Cerebellar cortex (tissue), 1 donor: ENCODE data around the gene LGSN.
"Not testable (repeated sequence)": the region's sequence is repeated elsewhere in the genome, so short reads cannot be mapped to it uniquely, and the experiment has no call there.

ENCODE experiments used
- DNase-seq: peaks from one replicate; pipeline ENCODE4 v3.0.0-alpha.2; 2015; ENCODE audit warnings: low spot score

The LGSN gene

GRCh38 chr6:63305277-63305676 is 14.5 kb downstream of the LGSN start:
- no peak for DNase-seq

- no peak for DNase-seq
Observed at GRCh38 chr6:63303476-63303875, 16.3 kb downstream of the LGSN start.

- DNase-seq = no peak
Observed at GRCh38 chr6:63299667-63300066, 20.1 kb downstream of the LGSN start.

GRCh38 chr6:63295553-63296194 is 24.1 kb downstream of the LGSN start:
- DNase-seq = no peak

- DNase-seq = no peak
Observed at GRCh38 chr6:63290492-63291058, 29.2 kb downstream of the LGSN start.

GRCh38 chr6:63289269-63289872 is 30.4 kb downstream of the LGSN start:
- no peak for DNase-seq

- DNase-seq = no peak
Observed at GRCh38 chr6:63280639-63281180, 39.1 kb downstream of the LGSN start.

GRCh38 chr6:63278916-63279315 is 40.9 kb downstream of the LGSN start:
- no peak for DNase-seq

- no peak for DNase-seq
Observed at GRCh38 chr6:63275953-63276352, 43.8 kb downstream of the LGSN start.

- not testable (repeated sequence) for DNase-seq
Observed at GRCh38 chr6:63274795-63275430, 44.9 kb downstream of the LGSN start.

GRCh38 chr6:63272397-63272796 is 47.4 kb downstream of the LGSN start:
- peak; percentile 8 for DNase-seq

GRCh38 chr6:63269470-63269869 is 50.3 kb downstream of the LGSN start:
- no peak for DNase-seq

- DNase-seq = no peak
Observed at GRCh38 chr6:63268574-63268973, 51.2 kb downstream of the LGSN start.

- DNase-seq = no peak
Observed at GRCh38 chr6:63267828-63268227, 52.0 kb downstream of the LGSN start.

- DNase-seq = no peak
Observed at GRCh38 chr6:63267046-63267445, 52.7 kb downstream of the LGSN start.

GRCh38 chr6:63263444-63263843 is 56.3 kb downstream of the LGSN start:
- DNase-seq = no peak

- no peak for DNase-seq
Observed at GRCh38 chr6:63261820-63262219, 58.0 kb downstream of the LGSN start.

GRCh38 chr6:63259153-63259552 is 60.6 kb downstream of the LGSN start:
- DNase-seq = no peak

GRCh38 chr6:63249875-63250482 is 69.8 kb downstream of the LGSN start:
- no peak for DNase-seq

- no peak for DNase-seq
Observed at GRCh38 chr6:63246581-63246980, 73.2 kb downstream of the LGSN start.

GRCh38 chr6:63245909-63246308 is 73.9 kb downstream of the LGSN start:
- no peak for DNase-seq

GRCh38 chr6:63245420-63245819 is 74.4 kb downstream of the LGSN start:
- no peak for DNase-seq
